Measurements from ENCODE around the gene MRFAP1L1. TPM values are rescaled to one million over a fixed set of nuclear protein-coding genes. Genes with fewer than 3 reads are reported as not detected.

Gene MRFAP1L1
- total and polyA plus RNA-seq, 10 of the 15 experiments (the other 5 are each of a cell fraction or from before 2014, with no cell fraction given), result 30.6 to 85.1 (median 52.9) TPM

DNA sequence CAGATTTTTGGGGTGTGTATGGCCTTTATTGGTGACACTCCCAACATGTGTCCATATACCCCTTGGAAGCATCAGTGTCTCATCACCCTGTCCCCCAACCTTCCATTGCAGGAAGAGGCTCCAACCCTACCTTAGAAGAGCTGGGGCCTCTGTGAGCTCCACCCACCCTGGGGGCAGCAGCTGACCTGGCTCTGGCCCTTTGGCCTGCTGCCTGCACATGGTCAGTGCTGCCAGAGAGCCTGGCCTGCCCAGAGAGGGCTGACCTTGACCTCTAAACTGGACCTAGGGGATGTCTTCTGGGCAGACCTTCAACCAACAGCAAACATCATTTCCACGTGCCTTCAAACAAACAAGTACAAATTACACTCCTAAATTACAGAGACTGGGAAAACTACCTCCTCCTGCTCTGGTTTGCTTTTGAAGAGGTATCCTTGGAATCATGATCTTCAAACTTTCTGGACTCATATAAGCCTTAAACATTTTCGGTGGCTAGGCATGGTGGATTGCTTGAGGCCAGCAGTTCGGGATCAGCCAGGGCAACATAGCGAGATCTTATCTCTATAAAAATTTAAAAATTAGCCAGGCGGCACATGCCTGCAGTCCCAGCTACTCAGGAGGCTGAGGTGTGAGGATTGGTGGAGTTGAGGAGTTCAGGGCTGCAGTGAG is 45.6 kb upstream of the MRFAP1L1 start:
- Histone ChIP-seq H3K79me2 (ENCODE audit: control insufficient read depth, insufficient read depth, low read length) (no peaks in the 10 kb centered on the region), H3K27me3 (replicated peaks in 1 of 2; ENCODE audit: control insufficient read depth in 2 of 2, insufficient read depth in 2 of 2, low read length in 1 of 2) (no peaks in the 10 kb centered on the region; a peak in 2 of 4 replicates), H3K27ac (ENCODE audit: control insufficient read depth, insufficient read depth) (no peak overlapping the region), H3K4me2 (ENCODE audit: control insufficient read depth, insufficient read depth) (no peak overlapping the region), H3K4me1 (ENCODE audit: control insufficient read depth, insufficient read depth, low read length) (no peaks in the 10 kb centered on the region), H3K36me3 (ENCODE audit: control insufficient read depth in 2 of 2, insufficient read depth in 2 of 2, low read length in 1 of 2) (no peaks in the 10 kb centered on the region), H3K9ac (ENCODE audit: control insufficient read depth, insufficient read depth, low read length) (no peak overlapping the region), H3K9me3 (replicated peaks; ENCODE audit: control insufficient read depth, insufficient read depth, low read length) (no peaks in the 10 kb centered on the region), H3K4me3 (no peak overlapping the region), H2AFZ (ENCODE audit: control insufficient read depth, low read depth, low read length) (no peak overlapping the region), H4K20me1 (ENCODE audit: control insufficient read depth, insufficient read depth) (no peaks in the 10 kb centered on the region)
- CTCF ChIA-PET, result no interaction called here
- RAD21 ChIA-PET (ENCODE audit: unreplicated experiment), result no interaction called here
- POLR2A ChIA-PET, result no interaction called here
- ATAC-seq (no peak), FAIRE-seq (no peak), DNase-seq (ENCODE audit: low read depth, low spot score) (no peak)
- WGBS (ENCODE audit: insufficient coverage, insufficient replicate concordance, low lambda C conversion rate, missing lambda C conversion rate), result 59% methylated on average over 5 of the region's 5 CpGs
- SMC1A ChIA-PET (ENCODE audit: uncharacterized antibody, unreplicated experiment), result no interaction called here
- intact Hi-C loops (cut with micrococcal nuclease; ENCODE audit: unreplicated experiment) (no loop called here), in situ Hi-C loops (cut with MboI) (no loop called here)
- no TSS peak for BruUV-seq (replicated peaks)
- TF ChIP-seq CBX5 (IDR thresholded peaks at IDR 0.05; ENCODE audit: low read depth), result no peak
- TF ChIP-seq, protein P1, sequence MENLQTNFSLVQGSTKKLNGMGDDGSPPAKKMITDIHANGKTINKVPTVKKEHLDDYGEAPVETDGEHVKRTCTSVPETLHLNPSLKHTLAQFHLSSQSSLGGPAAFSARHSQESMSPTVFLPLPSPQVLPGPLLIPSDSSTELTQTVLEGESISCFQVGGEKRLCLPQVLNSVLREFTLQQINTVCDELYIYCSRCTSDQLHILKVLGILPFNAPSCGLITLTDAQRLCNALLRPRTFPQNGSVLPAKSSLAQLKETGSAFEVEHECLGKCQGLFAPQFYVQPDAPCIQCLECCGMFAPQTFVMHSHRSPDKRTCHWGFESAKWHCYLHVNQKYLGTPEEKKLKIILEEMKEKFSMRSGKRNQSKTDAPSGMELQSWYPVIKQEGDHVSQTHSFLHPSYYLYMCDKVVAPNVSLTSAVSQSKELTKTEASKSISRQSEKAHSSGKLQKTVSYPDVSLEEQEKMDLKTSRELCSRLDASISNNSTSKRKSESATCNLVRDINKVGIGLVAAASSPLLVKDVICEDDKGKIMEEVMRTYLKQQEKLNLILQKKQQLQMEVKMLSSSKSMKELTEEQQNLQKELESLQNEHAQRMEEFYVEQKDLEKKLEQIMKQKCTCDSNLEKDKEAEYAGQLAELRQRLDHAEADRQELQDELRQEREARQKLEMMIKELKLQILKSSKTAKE (IDR thresholded peaks at IDR 0.05; ENCODE audit: low read depth, poor library complexity, severe bottlenecking), result no peak
- TF ChIP-seq, protein P2, sequence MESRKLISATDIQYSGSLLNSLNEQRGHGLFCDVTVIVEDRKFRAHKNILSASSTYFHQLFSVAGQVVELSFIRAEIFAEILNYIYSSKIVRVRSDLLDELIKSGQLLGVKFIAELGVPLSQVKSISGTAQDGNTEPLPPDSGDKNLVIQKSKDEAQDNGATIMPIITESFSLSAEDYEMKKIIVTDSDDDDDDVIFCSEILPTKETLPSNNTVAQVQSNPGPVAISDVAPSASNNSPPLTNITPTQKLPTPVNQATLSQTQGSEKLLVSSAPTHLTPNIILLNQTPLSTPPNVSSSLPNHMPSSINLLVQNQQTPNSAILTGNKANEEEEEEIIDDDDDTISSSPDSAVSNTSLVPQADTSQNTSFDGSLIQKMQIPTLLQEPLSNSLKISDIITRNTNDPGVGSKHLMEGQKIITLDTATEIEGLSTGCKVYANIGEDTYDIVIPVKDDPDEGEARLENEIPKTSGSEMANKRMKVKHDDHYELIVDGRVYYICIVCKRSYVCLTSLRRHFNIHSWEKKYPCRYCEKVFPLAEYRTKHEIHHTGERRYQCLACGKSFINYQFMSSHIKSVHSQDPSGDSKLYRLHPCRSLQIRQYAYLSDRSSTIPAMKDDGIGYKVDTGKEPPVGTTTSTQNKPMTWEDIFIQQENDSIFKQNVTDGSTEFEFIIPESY (IDR thresholded peaks at IDR 0.05), result no peak
- TF ChIP-seq EGR1 (IDR thresholded peaks at IDR 0.05; ENCODE audit: borderline replicate concordance in 1 of 2, low read depth in 2 of 2, low read length in 2 of 2), result no peak
- no peak for TF ChIP-seq PML (IDR thresholded peaks at IDR 0.05; ENCODE audit: low read length)
- TF ChIP-seq, protein P3, sequence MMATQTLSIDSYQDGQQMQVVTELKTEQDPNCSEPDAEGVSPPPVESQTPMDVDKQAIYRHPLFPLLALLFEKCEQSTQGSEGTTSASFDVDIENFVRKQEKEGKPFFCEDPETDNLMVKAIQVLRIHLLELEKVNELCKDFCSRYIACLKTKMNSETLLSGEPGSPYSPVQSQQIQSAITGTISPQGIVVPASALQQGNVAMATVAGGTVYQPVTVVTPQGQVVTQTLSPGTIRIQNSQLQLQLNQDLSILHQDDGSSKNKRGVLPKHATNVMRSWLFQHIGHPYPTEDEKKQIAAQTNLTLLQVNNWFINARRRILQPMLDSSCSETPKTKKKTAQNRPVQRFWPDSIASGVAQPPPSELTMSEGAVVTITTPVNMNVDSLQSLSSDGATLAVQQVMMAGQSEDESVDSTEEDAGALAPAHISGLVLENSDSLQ (IDR thresholded peaks at IDR 0.05), result no peak
- no peak for TF ChIP-seq IKZF2 (IDR thresholded peaks at IDR 0.05)
- TF ChIP-seq, protein P4, sequence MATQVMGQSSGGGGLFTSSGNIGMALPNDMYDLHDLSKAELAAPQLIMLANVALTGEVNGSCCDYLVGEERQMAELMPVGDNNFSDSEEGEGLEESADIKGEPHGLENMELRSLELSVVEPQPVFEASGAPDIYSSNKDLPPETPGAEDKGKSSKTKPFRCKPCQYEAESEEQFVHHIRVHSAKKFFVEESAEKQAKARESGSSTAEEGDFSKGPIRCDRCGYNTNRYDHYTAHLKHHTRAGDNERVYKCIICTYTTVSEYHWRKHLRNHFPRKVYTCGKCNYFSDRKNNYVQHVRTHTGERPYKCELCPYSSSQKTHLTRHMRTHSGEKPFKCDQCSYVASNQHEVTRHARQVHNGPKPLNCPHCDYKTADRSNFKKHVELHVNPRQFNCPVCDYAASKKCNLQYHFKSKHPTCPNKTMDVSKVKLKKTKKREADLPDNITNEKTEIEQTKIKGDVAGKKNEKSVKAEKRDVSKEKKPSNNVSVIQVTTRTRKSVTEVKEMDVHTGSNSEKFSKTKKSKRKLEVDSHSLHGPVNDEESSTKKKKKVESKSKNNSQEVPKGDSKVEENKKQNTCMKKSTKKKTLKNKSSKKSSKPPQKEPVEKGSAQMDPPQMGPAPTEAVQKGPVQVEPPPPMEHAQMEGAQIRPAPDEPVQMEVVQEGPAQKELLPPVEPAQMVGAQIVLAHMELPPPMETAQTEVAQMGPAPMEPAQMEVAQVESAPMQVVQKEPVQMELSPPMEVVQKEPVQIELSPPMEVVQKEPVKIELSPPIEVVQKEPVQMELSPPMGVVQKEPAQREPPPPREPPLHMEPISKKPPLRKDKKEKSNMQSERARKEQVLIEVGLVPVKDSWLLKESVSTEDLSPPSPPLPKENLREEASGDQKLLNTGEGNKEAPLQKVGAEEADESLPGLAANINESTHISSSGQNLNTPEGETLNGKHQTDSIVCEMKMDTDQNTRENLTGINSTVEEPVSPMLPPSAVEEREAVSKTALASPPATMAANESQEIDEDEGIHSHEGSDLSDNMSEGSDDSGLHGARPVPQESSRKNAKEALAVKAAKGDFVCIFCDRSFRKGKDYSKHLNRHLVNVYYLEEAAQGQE (IDR thresholded peaks at IDR 0.05; ENCODE audit: low read depth, low read length), result no peak
- TF ChIP-seq, protein P5, sequence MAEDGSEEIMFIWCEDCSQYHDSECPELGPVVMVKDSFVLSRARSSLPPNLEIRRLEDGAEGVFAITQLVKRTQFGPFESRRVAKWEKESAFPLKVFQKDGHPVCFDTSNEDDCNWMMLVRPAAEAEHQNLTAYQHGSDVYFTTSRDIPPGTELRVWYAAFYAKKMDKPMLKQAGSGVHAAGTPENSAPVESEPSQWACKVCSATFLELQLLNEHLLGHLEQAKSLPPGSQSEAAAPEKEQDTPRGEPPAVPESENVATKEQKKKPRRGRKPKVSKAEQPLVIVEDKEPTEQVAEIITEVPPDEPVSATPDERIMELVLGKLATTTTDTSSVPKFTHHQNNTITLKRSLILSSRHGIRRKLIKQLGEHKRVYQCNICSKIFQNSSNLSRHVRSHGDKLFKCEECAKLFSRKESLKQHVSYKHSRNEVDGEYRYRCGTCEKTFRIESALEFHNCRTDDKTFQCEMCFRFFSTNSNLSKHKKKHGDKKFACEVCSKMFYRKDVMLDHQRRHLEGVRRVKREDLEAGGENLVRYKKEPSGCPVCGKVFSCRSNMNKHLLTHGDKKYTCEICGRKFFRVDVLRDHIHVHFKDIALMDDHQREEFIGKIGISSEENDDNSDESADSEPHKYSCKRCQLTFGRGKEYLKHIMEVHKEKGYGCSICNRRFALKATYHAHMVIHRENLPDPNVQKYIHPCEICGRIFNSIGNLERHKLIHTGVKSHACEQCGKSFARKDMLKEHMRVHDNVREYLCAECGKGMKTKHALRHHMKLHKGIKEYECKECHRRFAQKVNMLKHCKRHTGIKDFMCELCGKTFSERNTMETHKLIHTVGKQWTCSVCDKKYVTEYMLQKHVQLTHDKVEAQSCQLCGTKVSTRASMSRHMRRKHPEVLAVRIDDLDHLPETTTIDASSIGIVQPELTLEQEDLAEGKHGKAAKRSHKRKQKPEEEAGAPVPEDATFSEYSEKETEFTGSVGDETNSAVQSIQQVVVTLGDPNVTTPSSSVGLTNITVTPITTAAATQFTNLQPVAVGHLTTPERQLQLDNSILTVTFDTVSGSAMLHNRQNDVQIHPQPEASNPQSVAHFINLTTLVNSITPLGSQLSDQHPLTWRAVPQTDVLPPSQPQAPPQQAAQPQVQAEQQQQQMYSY (CRISPR knock-in tag; IDR thresholded peaks at IDR 0.05), result no peak
- TF ChIP-seq, protein P6, sequence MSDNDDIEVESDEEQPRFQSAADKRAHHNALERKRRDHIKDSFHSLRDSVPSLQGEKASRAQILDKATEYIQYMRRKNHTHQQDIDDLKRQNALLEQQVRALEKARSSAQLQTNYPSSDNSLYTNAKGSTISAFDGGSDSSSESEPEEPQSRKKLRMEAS (IDR thresholded peaks at IDR 0.05; ENCODE audit: low read depth, low read length), result no peak

Measured in GM12878 (cell line).